Activated CD8-positive, alpha-beta memory T cell treated with anti-CD3 and anti-CD28 coated beads for 48 hours (primary cell): ENCODE data around the gene BCCIP.

Experiments used
- DNase-seq, 3 experiments: peaks; one replicate each; pipeline ENCODE4 v3.0.0-alpha.2; 2020; ENCODE audit warnings: low read depth in 2 of 3, low spot score in 2 of 3

Gene BCCIP

GRCh38 chr10:125822878-125823662, at the start of gene BCCIP, which contains the start of gene UROS:
Gene BCCIP, plus strand, starts transcription at chr10:125823546. Its CDS starts 12 bp downstream, at chr10:125823558.
Gene UROS, minus strand, starts transcription at chr10:125823258. Its CDS starts 6,759 bp downstream, at chr10:125816499.
- peak; percentile 78 to 85 (median 82) for DNase-seq

- DNase-seq: no peak
These were observed 49.4 kb upstream of the BCCIP start for GRCh38 chr10:125773687-125774543.

GRCh38 chr10:125774581-125775191, 48.7 kb upstream of the BCCIP start:
- no peak for DNase-seq

- DNase-seq: no peak
These were observed 47.7 kb upstream of the BCCIP start, which contains the start of gene MMP21 for GRCh38 chr10:125775491-125776106. Gene MMP21, minus strand, starts transcription at chr10:125775821. Its CDS starts 0 bp downstream, at chr10:125775821.

- DNase-seq: no peak
These were observed 45.5 kb upstream of the BCCIP start for GRCh38 chr10:125777806-125778205.

GRCh38 chr10:125778556-125778955, 44.8 kb upstream of the BCCIP start:
- DNase-seq: no peak

- DNase-seq: no peak
These were observed 43.7 kb upstream of the BCCIP start for GRCh38 chr10:125779403-125780327.

- no peak for DNase-seq
These were observed 42.0 kb upstream of the BCCIP start for GRCh38 chr10:125781374-125781773.

- no peak for DNase-seq
These were observed 41.3 kb upstream of the BCCIP start for GRCh38 chr10:125782054-125782453.

- DNase-seq: no peak
These were observed 40.7 kb upstream of the BCCIP start for GRCh38 chr10:125782616-125783015.

GRCh38 chr10:125783408-125783807, 39.9 kb upstream of the BCCIP start:
- DNase-seq: no peak

- DNase-seq: no peak
These were observed 39.4 kb upstream of the BCCIP start for GRCh38 chr10:125783957-125784356.

- no peak for DNase-seq
These were observed 37.6 kb upstream of the BCCIP start for GRCh38 chr10:125785791-125786190.

- no peak for DNase-seq
These were observed 35.0 kb upstream of the BCCIP start for GRCh38 chr10:125788156-125789034.

- DNase-seq: no peak
These were observed 30.7 kb upstream of the BCCIP start for GRCh38 chr10:125792342-125793300.

GRCh38 chr10:125795128-125795527, 28.2 kb upstream of the BCCIP start:
- no peak for DNase-seq

- DNase-seq: no peak
These were observed 27.6 kb upstream of the BCCIP start for GRCh38 chr10:125795637-125796190.

- DNase-seq: no peak
These were observed 25.9 kb upstream of the BCCIP start for GRCh38 chr10:125797424-125797823.
